DMS53 (cell line): ENCODE results near the gene CCL20.
"Not testable (repeated sequence)": the region's sequence is repeated elsewhere in the genome, so short reads cannot be mapped to it uniquely, and the experiment has no call there.

Experiments used
- DNase-seq: peaks from one replicate; lab custom pipeline; 2025; lab: John Stamatoyannopoulos, UW

The CCL20 gene, protein sequence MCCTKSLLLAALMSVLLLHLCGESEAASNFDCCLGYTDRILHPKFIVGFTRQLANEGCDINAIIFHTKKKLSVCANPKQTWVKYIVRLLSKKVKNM

DNA sequence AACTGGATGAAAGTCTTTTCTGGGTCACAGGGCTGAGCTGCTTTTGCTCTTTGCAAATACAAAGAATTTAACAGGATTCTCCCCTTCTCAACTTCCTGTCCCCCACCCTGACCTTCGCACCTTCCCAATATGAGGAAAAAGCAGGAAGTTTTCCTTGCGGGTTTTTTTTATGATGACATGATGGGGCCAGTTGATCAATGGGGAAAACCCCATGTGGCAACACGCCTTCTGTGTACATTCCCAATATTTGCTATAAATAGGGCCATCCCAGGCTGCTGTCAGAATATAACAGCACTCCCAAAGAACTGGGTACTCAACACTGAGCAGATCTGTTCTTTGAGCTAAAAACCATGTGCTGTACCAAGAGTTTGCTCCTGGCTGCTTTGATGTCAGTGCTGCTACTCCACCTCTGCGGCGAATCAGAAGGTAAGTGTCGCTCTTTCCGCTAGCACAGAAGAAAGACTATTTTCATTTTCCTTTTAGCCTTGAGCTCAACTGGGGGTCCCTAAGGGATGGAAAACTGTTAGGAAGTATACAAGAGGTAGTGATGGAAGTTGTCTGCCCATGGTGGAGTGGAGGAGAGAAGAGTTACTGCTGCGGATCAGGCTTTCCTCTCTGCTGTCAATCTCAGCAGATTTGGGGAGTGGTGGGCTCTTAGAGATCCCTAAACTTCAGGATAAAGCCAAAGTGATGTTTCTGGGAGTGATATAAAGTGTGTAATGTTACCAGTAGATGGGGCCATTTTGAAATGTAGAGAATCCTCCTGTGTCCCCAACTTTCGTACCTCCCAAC lies at the start of gene CCL20:
CCL20 (plus strand) TSS at position 281 of the 792 bp plus-strand sequence; CDS start at position 351, 70 bp downstream.
- DNase-seq = no peak

GRCh38 chr2:227765788-227766372 lies 47.8 kb upstream of the CCL20 start:
- DNase-seq = peak; percentile 8

DNA sequence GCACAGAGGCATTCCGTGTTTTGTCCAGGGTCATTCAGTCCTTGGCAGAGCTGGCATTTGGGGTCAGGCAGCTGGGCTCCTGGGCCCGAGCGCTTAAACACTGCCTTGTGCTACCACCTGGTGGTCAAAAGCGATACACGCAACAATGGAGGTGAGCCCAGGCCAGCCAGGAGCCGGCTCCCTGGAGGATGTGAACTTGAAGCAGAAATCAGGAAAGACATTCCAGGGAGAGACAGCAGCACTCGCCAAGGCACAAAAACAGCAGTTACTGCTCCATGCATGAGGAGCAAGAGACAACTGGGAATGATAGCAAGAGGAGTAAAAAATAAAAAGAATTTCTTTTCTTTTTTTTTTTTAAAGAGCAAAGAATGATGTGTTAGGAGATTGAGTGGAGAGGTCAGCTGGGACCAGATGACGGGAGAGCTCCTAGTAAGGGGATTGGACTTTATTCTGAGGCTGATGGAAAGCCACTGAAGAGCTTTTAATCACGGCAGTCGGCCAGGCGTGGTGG lies 47.2 kb upstream of the CCL20 start:
- peak; percentile 85 for DNase-seq

DNA sequence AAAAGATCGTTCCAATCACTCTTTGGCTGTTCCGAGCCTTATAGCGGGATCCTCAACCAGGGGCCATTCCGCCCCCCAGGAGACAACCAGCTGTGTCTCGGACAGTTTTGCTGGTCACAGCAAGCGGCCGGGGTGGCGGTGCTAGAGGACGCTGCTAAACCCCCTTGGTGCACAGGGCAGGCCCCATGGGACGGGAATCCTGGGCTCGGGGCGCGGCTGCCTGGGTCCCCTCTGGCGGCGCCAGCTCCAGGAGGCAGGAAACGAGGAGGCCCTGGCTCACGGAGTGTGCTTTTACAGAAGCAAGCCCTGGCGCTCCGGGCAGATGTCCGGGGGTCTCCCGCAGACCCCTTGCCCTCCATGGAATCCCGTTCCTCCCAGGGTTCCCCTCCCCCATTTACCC lies 45.8 kb upstream of the CCL20 start:
- no peak for DNase-seq

DNA sequence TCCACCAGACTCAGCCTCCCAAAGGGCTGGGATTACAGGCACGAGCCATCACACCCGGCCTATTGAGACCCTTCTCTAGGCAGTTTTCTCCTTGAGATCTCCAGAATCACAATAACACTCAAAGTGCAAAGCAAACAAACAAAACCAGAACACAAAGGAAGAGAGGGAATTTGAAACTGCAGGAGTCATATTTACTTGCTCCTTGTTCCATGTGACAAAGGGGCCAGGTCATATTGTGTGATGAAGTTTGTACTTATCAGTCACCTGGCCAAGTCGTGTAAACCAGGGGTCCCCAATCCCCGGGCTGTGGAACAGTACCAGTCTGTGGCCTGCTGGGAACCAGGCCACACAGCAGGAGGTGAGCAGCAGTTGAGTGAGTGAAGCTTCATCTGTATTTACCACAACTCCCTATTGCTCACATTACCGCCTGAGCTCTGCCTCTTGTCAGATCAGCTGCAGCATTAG lies 41.4 kb upstream of the CCL20 start:
- peak; percentile 87 for DNase-seq

- peak; percentile 35 for DNase-seq
Observed at GRCh38 chr2:227772932-227773331, 40.7 kb upstream of the CCL20 start.

GRCh38 chr2:227774011-227774624 lies 39.5 kb upstream of the CCL20 start:
- peak; percentile 56 for DNase-seq

DNA sequence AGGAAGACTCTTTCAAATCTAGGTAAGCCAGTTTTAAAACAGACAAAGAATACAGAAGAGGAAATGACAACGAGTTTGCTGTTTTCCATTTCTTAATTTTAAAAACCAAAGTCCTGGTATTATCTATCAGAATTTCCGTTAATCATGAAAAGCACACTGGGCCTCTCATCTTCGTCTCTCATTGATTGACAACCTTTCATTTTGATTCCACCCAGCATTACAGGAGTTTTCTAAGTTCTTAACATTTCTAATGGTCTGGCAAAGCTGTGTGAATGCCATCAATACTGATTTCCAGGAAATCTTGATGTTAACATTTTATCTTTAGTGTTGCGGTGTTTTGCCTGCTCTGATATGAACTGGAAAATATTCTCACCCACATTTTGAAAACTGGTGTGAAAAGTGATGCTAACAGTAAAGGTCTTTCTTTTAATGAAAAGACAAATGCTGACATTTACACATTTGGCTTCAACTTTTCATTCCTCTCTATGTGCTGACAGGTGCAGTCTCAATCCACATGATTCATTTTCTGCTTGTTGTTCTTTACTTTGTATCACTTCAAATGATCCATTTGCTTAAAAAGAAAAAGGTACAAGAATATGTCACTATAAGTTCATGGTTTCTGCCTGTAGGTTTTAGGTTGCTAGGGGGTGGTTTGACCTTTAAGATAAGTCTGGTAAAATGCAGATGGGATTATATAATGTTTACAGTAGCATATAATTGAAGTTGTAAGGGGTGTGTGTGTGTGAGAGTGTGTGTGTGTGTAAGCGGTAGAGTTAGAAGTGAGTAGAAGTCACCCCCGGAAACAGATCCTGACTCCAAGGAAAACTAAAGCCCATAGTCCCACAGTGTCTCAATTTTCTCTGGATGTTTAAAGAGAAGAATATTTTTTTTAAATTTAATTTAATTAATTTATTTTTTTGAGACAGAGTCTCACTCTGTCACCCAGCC lies 38.5 kb upstream of the CCL20 start:
- no peak for DNase-seq

DNA sequence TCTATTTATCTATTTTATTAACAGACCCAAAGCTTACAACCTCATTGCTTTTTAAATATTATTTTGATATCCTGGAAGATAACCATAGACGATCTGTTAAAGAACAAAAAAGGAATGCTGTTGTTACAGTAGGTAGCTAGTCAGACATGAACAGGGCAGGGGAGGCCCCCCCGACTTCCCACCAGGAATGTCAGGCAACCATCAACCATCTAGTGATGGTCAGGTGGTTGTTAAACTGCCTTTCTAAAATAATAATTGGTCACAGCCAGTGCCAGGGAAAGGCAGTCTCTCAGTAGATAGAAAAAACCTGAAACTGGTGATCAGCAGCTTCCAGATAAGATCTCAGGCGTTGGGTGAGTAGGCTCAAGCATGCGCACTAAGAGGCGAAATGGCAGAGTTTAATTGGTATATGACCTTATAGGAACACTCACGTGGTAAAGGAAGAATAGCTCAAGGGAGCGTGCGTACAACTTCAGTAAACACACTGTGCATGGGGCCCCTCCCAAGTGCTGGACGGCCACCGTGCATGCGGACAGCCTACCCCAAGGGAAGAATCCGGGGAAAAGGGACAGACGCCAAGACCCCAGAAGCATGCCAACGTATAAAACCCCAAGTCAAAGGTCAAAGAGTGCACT lies 32.5 kb upstream of the CCL20 start:
- DNase-seq = no peak

DNA sequence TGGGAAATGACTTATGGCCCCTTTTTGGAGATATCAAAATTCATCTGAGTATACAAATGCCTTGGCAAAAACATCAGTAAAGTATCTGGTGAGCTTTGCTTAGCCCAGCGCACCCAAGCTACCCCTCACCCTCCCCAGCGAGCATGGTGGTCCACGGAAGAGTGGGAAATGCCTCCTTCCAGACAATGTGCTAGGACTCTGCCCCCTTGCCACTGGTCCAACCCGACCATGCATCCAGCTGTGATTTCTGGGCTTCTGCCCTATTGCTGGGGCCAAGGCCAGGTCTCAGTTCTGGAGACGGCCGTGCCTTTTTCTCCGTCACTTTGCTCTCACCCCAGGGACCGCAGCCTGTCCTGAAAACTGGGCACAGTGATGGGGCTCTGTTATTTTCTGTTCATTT lies 31.8 kb upstream of the CCL20 start:
- no peak for DNase-seq

DNA sequence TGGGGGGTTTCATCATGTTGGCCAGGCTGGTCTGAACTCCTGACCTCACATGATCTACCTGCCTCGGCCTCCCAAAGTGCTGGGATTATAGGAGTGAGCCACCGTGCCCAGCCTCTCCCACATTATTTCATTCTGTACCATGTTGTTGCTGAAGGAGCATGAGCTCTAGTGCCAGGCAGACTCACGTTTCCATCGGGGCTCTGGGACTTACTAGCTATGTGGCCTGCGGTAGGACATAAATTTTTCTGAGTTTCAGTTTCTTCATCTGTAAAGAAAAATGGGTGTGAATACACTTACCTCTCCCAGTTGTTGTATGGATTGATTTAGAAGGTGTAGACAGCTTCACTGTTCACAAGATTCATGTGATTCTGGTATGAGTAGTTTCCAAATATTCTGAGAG lies 30.8 kb upstream of the CCL20 start:
- DNase-seq = no peak

DNA sequence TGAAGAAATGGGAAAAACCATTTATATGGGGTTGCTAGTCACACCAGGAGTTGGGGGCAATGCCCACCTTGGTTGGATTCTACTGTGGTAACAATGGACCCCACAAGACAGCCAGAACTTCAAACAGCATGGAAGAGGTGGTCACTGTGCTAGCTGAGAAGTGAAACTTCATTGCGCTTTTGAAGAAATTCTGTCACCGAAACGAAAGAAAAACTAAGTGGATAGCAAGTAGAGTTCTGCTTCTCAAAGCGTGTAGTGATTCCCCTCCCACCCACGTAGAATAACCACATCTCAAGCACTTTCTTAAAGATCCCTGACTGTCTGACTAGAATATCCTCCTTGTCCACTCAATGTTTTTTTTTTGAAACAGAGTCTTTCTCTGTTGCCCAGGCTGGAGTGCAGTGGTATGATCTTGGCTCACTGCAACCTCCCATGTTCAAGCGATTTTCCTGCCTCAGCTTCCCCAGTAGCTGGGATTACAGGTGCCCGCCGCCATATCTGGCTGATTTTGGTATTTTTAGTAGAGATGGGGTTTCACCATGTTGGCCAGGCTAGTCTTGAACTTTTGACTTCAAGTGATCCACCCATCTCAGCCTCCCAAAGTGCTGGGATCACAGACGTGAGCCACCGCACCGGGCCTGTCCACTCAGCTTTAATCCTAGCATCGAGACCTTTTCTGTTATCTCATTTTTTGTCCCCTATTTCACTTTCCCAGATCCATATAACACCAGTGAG lies 30.1 kb upstream of the CCL20 start:
- DNase-seq = no peak

DNA sequence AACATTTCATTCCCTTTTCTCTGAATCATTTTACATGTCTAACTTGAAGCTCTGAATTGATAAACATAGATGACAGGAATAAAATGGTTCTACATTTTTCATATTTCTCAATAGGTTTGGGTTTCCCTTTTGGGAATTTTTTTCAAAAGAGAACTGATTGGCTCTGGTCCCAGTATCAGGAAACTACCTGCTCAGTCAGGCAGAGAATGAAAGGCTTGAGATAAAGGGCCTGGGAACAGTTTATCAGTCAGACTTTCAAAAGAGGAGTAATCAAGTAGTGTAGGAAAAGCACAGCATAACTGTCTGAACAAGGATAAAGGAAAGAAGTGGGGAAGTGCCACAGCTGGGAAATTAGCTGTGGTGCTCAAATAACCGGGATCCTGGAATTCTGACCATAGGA lies 28.3 kb upstream of the CCL20 start:
- no peak for DNase-seq

- DNase-seq = no peak
Observed at GRCh38 chr2:227788561-227789018, 25.1 kb upstream of the CCL20 start.

DNA sequence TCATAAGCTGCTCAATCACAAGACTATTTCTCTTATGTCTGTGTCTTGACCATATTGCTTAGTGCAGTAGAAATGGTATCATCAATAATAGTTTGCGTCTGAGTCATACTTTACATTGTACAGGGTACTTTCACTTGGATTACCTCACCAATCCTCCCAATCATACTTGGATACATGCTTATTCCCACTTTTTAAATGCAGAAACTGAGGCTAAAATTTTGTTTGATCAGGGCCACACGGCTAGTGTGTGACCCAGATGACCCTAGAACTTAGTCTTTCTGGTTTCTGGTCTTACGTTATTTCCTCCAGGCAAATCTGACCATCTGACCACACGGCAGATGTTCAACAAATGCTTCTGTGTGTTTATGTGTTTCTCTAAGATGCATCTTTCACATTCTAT lies 23.8 kb upstream of the CCL20 start:
- no peak for DNase-seq

DNA sequence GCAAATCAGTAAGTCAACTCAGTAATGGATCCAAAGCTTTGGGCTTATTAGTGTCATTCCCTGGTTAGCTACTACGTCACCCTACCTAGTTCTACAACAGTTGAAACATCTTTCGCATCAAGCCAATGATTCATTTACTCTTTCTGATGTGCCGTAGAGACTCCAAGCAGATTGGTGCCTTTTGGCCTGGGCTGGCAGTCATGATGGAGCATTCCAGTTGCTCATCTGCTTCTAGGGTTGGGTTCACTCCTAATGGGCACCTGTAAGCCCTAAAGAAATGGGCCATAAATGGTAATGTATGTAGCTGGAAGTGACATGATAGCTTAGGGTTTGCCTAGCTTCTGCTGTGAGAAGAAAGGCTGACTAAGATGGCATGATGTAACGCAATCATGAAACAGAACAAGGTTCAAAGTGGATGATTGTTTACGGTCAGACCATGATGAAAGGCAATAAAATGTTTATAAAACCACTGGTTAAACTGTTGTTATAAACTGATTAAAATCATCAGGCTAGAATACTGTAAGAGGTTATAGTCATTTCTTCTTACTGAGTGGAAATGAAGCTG lies 20.4 kb upstream of the CCL20 start:
- DNase-seq = no peak

GRCh38 chr2:227796045-227796711 lies 17.5 kb upstream of the CCL20 start:
- DNase-seq = peak; percentile 46

DNA sequence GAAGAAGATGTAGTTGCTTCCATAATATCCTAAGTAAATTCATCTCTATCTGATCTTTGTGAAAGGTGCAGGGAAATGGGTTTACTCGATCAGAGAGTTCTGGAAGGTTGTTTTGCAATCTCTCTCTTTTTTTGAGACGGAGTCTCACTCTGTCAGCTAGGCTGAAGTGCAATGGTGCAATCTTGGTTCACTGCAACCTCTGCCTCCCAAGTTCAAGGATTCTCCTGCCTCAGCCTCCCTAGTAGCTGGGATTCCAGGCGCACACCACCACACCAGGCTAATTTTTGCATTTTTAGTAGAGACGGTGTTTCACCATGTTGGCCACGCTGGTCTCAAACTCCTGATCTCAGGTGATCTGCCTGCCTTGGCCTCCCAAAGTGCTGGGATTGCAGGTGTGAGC lies 16.9 kb upstream of the CCL20 start:
- not testable (repeated sequence) for DNase-seq

DNA sequence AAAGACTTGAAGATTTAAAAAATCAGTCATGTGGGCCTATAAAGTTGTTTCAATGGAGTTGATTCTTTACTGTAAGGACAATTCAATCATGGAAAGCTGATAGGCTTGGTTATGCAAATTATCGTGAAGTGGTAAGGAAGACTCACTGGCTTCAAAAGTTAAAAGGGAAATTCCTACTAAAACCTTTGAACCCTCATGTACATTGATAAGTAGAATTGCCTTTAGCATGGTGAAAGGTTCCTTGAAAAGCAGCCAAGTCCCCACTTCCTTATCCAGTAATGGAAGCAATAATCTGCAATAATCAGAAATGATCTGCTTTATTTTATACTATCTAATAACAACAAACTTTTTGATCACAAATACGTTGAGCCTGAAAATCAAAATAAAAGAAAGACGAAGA lies 14.4 kb upstream of the CCL20 start:
- DNase-seq = no peak
